Mammary epithelial cell (primary cell): ENCODE data around the gene TECTA.

Experiments used
- CTCF ChIP-seq, 2 donors: IDR thresholded peaks in 1 of 2; conservative IDR thresholded peaks in 1 of 2; 2 replicates each; pipeline ENCODE4 v1.5.1; 2011 to 2012; ENCODE audit warnings: inconsistent platforms in 2 of 2, low read length in 2 of 2, mild to moderate bottlenecking in 2 of 2, control low read depth in 1 of 2, low read depth in 1 of 2; ENCODE audit not compliant: insufficient read depth in 1 of 2; ENCODE audit errors: extremely low read depth in 1 of 2
- EZH2 ChIP-seq: IDR thresholded peaks from 2 replicates; pipeline ENCODE4 v1.6.1; 2012; ENCODE audit warnings: low read length, inconsistent platforms, borderline replicate concordance

- no peak for TF ChIP-seq CTCF (conservative IDR thresholded peaks at IDR 0.05 in 1 of 2, IDR thresholded peaks at IDR 0.05 in 1 of 2; ENCODE audit: extremely low read depth in 1 of 2, insufficient read depth in 1 of 2, low read depth in 1 of 2, low read length in 2 of 2)
- TF ChIP-seq EZH2, result no peak
Observed at GRCh38 chr11:121131656-121132055, 30.6 kb downstream of the TECTA start.
